Measurements from ENCODE around the gene BMP8A.
"Not testable (repeated sequence)": the region's sequence is repeated elsewhere in the genome, so short reads cannot be mapped to it uniquely, and the experiment has no call there.

DNA sequence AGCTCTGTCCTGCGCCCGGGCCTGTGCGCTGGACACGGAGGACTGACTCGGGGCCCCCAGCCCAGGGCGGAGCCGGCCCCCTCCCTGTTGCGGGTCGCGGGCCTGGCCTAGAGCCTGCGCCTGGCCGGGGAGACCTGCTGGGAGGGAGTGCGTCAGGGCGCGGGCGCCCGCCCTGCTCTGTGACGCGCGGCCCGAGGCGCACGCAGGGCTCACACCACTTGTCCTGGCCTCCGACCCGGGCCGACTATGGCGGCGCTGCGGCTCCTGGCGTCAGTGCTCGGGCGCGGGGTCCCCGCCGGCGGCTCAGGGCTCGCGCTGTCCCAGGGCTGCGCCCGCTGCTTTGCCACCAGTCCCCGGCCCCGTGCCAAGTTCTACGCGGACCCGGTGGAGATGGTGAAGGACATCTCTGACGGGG, 23.3 kb downstream of the BMP8A start:
- TF ChIP-seq CEBPB (tag; IDR thresholded peaks at IDR 0.05); NFATC3 (IDR thresholded peaks at IDR 0.05); ZKSCAN1 (IDR thresholded peaks at IDR 0.05; ENCODE audit: low read depth, low read length); ELF4 (CRISPR knock-in tag; IDR thresholded peaks at IDR 0.05): not testable (repeated sequence)
- TF ChIP-seq, protein P1, sequence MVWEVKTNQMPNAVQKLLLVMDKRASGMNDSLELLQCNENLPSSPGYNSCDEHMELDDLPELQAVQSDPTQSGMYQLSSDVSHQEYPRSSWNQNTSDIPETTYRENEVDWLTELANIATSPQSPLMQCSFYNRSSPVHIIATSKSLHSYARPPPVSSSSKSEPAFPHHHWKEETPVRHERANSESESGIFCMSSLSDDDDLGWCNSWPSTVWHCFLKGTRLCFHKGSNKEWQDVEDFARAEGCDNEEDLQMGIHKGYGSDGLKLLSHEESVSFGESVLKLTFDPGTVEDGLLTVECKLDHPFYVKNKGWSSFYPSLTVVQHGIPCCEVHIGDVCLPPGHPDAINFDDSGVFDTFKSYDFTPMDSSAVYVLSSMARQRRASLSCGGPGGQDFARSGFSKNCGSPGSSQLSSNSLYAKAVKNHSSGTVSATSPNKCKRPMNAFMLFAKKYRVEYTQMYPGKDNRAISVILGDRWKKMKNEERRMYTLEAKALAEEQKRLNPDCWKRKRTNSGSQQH (CRISPR knock-in tag; IDR thresholded peaks at IDR 0.05), result not testable (repeated sequence)
- TF ChIP-seq, protein P2, sequence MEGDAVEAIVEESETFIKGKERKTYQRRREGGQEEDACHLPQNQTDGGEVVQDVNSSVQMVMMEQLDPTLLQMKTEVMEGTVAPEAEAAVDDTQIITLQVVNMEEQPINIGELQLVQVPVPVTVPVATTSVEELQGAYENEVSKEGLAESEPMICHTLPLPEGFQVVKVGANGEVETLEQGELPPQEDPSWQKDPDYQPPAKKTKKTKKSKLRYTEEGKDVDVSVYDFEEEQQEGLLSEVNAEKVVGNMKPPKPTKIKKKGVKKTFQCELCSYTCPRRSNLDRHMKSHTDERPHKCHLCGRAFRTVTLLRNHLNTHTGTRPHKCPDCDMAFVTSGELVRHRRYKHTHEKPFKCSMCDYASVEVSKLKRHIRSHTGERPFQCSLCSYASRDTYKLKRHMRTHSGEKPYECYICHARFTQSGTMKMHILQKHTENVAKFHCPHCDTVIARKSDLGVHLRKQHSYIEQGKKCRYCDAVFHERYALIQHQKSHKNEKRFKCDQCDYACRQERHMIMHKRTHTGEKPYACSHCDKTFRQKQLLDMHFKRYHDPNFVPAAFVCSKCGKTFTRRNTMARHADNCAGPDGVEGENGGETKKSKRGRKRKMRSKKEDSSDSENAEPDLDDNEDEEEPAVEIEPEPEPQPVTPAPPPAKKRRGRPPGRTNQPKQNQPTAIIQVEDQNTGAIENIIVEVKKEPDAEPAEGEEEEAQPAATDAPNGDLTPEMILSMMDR (IDR thresholded peaks at IDR 0.05 in 2 of 3, conservative IDR thresholded peaks at IDR 0.05 in 1 of 3; ENCODE audit: insufficient read depth in 2 of 3, low read depth in 1 of 3, low read length in 3 of 3), result not testable (repeated sequence)

Data from K562 (cell line).